RWPE2 (cell line): Measurements from ENCODE around the gene ARHGDIB.

Experiments
- ATAC-seq: fragments of 200-7000 bp; cut with Tn5 transposase; 3 replicates; pipeline ENCODE4 v1.9.1; 2021; ENCODE audit warnings: low read depth
- DNase-seq: peaks from one replicate; pipeline ENCODE4 v3.0.0-alpha.2; 2020; ENCODE audit warnings: low spot score
- H3K27ac ChIP-seq: fragments of 450-650 bp; 2 replicates; pipeline ENCODE4 v1.5.1; 2017; ENCODE audit warnings: mild to moderate bottlenecking; ENCODE audit not compliant: poor library complexity, severe bottlenecking
- H3K27me3 ChIP-seq: fragments of 250-450 bp; sonication (Bioruptor Pico); 2 replicates; pipeline ENCODE4 v1.5.1; 2021; ENCODE audit warnings: mild to moderate bottlenecking, moderate library complexity; ENCODE audit not compliant: insufficient read depth, poor library complexity, severe bottlenecking
- H3K36me3 ChIP-seq: fragments of 250-450 bp; sonication (Bioruptor Pico); 2 replicates; pipeline ENCODE4 v1.5.1; 2020; ENCODE audit warnings: low read depth, mild to moderate bottlenecking, moderate library complexity
- H3K4me1 ChIP-seq: fragments of 250-450 bp; sonication (Bioruptor Pico); 2 replicates; pipeline ENCODE4 v1.5.1; 2021; ENCODE audit warnings: mild to moderate bottlenecking, moderate library complexity; ENCODE audit not compliant: insufficient read depth, poor library complexity, severe bottlenecking
- H3K4me3 ChIP-seq: fragments of 250-450 bp; sonication (Bioruptor Pico); 2 replicates; pipeline ENCODE4 v1.5.1; 2021; ENCODE audit warnings: mild to moderate bottlenecking, moderate library complexity; ENCODE audit not compliant: severe bottlenecking
- H3K9me3 ChIP-seq: fragments of 250-450 bp; sonication (Bioruptor Pico); 2 replicates; pipeline ENCODE4 v1.5.1; 2021; ENCODE audit warnings: mild to moderate bottlenecking, moderate library complexity; ENCODE audit not compliant: severe bottlenecking
- TF ChIP-seq, protein P1 (sequence below): fragments of 450-650 bp; IDR thresholded peaks from one replicate; pipeline ENCODE4 v1.5.1; 2017; ENCODE audit warnings: mild to moderate bottlenecking, moderate library complexity; ENCODE audit not compliant: poor library complexity, severe bottlenecking

ARHGDIB gene

DNA sequence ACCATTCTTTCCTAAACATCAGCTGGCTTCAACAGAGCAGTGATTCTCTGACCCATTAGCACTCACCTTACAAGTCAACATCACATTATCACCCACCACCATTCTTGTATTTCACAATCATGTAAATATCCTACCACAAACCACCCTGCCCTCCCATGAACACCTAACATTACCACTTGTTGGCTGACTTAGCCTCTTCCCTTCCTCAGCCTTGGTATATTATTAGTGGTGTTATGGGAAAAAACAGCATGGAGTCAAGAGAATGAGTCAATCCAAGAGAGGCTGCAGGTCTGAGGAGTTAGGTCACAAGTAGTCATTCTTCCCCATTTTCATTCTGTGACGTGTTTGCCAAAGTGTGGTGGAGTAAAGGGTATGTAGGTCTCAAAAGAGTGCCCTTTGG lies 53.4 kb downstream of the ARHGDIB start:
- TF ChIP-seq, protein P1, sequence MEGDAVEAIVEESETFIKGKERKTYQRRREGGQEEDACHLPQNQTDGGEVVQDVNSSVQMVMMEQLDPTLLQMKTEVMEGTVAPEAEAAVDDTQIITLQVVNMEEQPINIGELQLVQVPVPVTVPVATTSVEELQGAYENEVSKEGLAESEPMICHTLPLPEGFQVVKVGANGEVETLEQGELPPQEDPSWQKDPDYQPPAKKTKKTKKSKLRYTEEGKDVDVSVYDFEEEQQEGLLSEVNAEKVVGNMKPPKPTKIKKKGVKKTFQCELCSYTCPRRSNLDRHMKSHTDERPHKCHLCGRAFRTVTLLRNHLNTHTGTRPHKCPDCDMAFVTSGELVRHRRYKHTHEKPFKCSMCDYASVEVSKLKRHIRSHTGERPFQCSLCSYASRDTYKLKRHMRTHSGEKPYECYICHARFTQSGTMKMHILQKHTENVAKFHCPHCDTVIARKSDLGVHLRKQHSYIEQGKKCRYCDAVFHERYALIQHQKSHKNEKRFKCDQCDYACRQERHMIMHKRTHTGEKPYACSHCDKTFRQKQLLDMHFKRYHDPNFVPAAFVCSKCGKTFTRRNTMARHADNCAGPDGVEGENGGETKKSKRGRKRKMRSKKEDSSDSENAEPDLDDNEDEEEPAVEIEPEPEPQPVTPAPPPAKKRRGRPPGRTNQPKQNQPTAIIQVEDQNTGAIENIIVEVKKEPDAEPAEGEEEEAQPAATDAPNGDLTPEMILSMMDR, result no peak
- no peak overlapping the region for H3K4me3 ChIP-seq
- no peak overlapping the region for H3K27ac ChIP-seq
- H3K4me1 ChIP-seq, result peaks cover 5% of the 10 kb centered on the region
- H3K27me3 ChIP-seq, result no peaks in the 10 kb centered on the region
- no peaks in the 10 kb centered on the region for H3K36me3 ChIP-seq
- no peak for DNase-seq
- no peaks in the 10 kb centered on the region for H3K9me3 ChIP-seq
- no peak for ATAC-seq

DNA sequence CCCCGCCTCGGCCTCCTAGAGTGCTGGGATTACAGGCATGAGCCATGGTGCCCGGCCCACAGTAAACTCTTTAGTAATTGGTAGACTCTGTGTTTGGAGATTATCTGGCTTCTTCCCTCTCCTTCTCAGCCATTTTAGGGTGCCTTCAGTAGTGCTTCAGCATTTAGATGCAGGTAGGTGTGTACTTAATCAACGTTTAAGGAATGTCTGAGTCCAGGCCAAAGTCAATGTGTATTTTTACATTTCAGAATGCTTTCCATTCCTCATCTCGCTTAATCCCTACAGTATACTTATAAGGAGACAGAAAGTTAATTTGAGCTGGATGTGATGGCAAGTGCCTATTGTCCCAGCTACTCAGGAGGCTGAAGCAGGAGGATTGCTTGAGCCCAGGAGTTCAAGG lies 55.3 kb downstream of the ARHGDIB start:
- H3K4me1 ChIP-seq, result peaks cover 5% of the 10 kb centered on the region
- no peak overlapping the region for H3K4me3 ChIP-seq
- no peaks in the 10 kb centered on the region for H3K9me3 ChIP-seq
- ATAC-seq (no peak), DNase-seq (no peak)
- TF ChIP-seq, protein P1, result no peak
- H3K36me3 ChIP-seq, result no peaks in the 10 kb centered on the region
- no peak overlapping the region for H3K27ac ChIP-seq
- H3K27me3 ChIP-seq, result no peaks in the 10 kb centered on the region

- peaks cover 2% of the 10 kb centered on the region for H3K4me1 ChIP-seq
- DNase-seq (no peak), ATAC-seq (no peak)
- H3K27ac ChIP-seq, result no peak overlapping the region
- TF ChIP-seq, protein P1, result no peak
- no peaks in the 10 kb centered on the region for H3K36me3 ChIP-seq
- no peaks in the 10 kb centered on the region for H3K27me3 ChIP-seq
- no peak overlapping the region for H3K4me3 ChIP-seq
- H3K9me3 ChIP-seq, result no peaks in the 10 kb centered on the region
These were observed 56.0 kb downstream of the ARHGDIB start for GRCh38 chr12:14905269-14906004.

DNA sequence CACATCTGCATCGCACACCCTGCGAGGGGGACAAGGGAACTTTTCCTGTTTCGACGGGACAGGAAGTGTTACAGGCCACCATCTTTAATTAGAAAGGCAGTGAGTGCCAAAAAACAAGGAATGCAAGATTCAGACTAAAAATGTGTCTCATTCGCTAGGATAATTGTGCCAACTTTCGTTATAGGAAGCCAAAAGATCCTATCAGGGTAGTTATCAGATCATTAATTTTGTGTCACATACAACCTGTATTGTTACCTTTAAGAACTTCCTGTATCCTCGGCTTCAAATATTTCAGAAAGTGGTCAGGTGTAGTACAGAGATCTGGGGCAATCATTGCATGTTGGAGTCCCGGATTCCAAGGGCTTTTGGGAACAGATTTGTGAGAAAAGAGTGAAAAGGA lies 56.5 kb downstream of the ARHGDIB start:
- Histone ChIP-seq H3K27me3 (no peaks in the 10 kb centered on the region), H3K9me3 (no peaks in the 10 kb centered on the region), H3K36me3 (no peaks in the 10 kb centered on the region), H3K4me1 (no peaks in the 10 kb centered on the region), H3K4me3 (no peak overlapping the region), H3K27ac (no peak overlapping the region)
- TF ChIP-seq, protein P1, result no peak
- DNase-seq (no peak), ATAC-seq (no peak)

DNA sequence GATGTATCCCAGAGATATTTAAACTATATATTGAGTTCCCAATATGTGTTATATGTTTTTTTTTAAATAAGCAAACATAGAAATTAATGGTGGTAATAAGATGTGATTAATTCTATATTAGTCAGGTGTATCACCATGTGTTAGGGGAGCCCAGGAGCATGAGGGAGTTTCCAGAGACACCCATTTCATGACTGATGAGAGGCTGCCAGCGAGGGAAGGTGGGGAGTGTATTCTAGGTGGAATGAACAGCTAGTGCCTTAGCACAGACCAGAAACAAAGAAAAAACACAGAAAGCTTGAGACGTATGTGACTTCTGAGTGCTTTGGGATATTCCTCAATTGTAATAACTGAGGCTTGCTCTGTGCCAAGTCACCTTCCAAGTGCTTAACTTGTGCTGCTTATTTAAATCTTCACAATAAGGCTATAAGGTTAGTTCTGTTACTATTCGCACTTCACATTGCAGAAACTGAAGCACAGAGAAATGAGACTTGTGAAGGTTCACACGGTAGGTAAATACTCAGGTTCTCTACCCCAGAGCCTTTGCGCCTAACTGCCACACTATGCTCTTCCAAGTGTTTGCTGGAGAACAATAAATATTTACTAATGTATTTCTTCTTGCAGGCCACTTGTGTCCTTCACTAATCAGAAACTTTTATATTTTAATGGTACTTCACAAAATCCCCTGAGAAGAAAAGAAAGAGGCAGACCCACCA lies 57.9 kb downstream of the ARHGDIB start:
- ATAC-seq, result no peak

More for the DNA sequence above, 57.9 kb downstream of the ARHGDIB start:
- no peaks in the 10 kb centered on the region for H3K9me3 ChIP-seq
- H3K4me3 ChIP-seq, result no peak overlapping the region
- H3K27ac ChIP-seq, result no peak overlapping the region
- TF ChIP-seq, protein P1, result no peak
- H3K4me1 ChIP-seq, result no peaks in the 10 kb centered on the region
- no peak for DNase-seq
- H3K27me3 ChIP-seq, result no peaks in the 10 kb centered on the region
- H3K36me3 ChIP-seq, result no peaks in the 10 kb centered on the region
